22Rv1 (cell line): Measurements from ENCODE around the gene GPR132.

Experiments
- H3K27ac ChIP-seq: fragments of 450-650 bp; 2 replicates; pipeline ENCODE4 v1.5.1; 2017
- CTCF ChIP-seq: fragments of 450-650 bp; IDR thresholded peaks from 2 replicates; pipeline ENCODE4 v1.5.1; 2017; ENCODE audit warnings: mild to moderate bottlenecking
- ZFX ChIP-seq: fragments of 450-650 bp; IDR thresholded peaks from 2 replicates; pipeline ENCODE4 v1.6.1; 2017; ENCODE audit warnings: antibody characterized with exemption, borderline replicate concordance

Gene GPR132

GRCh38 chr14:105090493-105091053, 25.3 kb upstream of the GPR132 start:
- H3K27ac ChIP-seq: peak overlapping the region; percentile 97
- TF ChIP-seq CTCF (peak; percentile 99), ZFX (no peak)

- TF ChIP-seq CTCF: no peak
- no peak for TF ChIP-seq ZFX
- peak overlapping the region; percentile 97; the same call in 1 of the 2 replicates for H3K27ac ChIP-seq
Observed at GRCh38 chr14:105089746-105090492, 24.7 kb upstream of the GPR132 start.

DNA sequence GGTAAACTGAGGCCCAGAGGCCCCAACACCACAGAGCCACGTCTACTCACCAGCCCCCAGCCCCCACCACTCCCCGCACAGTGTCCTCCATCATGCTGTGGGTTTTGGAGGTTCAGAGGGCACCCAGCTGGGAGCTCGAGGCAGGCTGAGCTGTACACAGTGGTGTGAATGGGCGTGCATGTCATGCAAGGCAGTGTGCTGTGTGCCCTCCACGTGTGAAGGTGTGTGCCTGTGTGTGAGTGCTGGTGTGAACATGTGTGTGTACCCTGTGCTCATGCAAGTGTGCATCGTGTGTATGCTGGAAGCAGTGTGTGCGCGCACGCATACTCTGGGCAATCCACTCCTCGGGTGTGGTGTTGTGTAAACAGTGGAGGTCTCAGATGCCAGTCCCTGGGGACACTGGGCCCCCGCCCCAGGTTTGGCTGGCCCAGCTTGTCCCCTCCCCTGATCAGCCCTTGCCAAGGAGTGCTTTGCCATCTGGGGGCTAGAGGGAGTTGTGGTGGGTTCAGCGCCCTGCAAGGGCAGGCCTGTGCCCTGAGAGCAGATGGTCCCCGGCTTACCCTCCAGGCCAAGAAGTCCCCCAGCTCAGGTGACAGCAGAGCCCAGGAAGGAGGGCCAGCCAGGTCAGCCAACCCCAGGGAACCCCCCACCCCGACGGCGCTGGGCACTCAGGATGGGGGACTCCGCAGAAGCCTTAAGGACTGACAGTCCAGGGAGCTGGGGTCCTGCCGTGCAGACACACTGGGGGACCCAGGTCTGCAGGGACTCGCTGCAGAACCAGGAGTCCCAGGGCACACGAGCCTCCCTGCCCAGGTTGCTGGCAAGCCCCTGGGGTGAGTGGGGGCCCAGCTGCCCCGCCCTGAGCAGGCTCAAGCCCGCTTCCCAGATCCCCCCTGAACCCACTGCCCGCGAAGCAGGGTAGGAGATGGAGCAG, 23.8 kb upstream of the GPR132 start:
- H3K27ac ChIP-seq: no peak overlapping the region
- TF ChIP-seq CTCF (no peak), ZFX (no peak)

- TF ChIP-seq ZFX: no peak
- no peak for TF ChIP-seq CTCF
- no peak overlapping the region for H3K27ac ChIP-seq
Observed at GRCh38 chr14:105087963-105088811, 23.0 kb upstream of the GPR132 start.

GRCh38 chr14:105087308-105087962, 22.2 kb upstream of the GPR132 start:
- H3K27ac ChIP-seq: no peak overlapping the region
- TF ChIP-seq ZFX (no peak), CTCF (no peak)

DNA sequence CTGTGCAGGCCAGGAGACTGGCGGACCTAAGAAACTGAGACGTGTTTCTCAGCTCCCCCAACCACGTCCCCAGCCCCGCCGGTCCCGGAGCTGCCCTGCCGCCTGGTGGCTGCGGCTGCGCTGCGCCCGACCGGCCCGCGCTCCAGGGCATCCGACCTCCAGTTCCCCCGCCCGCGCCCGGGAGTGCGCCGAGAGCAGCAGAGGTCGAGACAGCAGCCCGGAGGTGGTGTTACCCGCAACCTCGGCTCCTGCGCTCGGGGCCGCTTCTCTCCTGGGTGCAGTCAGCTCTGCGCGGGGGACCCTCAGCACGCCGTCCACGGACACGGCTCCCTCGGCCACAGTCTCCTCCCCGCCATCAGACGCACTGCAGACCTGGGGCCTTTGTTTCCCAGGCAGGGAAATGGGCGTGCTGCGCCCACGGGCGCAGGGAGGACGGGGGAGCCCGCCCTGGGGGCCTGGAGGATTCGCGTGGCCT, 21.6 kb upstream of the GPR132 start:
- no peak overlapping the region for H3K27ac ChIP-seq
- TF ChIP-seq CTCF: peak; percentile 91
- TF ChIP-seq ZFX: no peak
